HL-60 (cell line): ENCODE data around the gene PCGF6.

Experiments
- DNase-seq, 2 experiments: peaks; one replicate each; pipeline ENCODE4 v3.0.0-alpha.2; 2010 to 2020; ENCODE audit warnings: low read depth in 1 of 2, low spot score in 1 of 2
- H3K27ac ChIP-seq: fragments of 250-450 bp; sonication (Bioruptor Pico); replicated peaks from 2 replicates; pipeline ENCODE4 v1.5.1; 2020; ENCODE audit warnings: mild to moderate bottlenecking, moderate library complexity
- H3K27me3 ChIP-seq: fragments of 250-450 bp; sonication (Bioruptor Pico); 2 replicates; pipeline ENCODE4 v1.5.1; 2021; ENCODE audit warnings: mild to moderate bottlenecking, moderate library complexity; ENCODE audit not compliant: insufficient read depth, poor library complexity, severe bottlenecking
- H3K4me3 ChIP-seq: replicated peaks from 2 replicates; pipeline ENCODE4 v1.5.1; 2011; ENCODE audit warnings: mild to moderate bottlenecking, control low read depth, low read length; ENCODE audit not compliant: insufficient read depth
- GABPA ChIP-seq: IDR thresholded peaks from 2 replicates; pipeline ENCODE4 v1.6.1; 2012; ENCODE audit warnings: low read depth
- POLR2AphosphoS5 ChIP-seq: IDR thresholded peaks from 2 replicates; pipeline ENCODE4 v1.6.1; 2012; ENCODE audit warnings: low read depth
- SPI1 ChIP-seq: IDR thresholded peaks from 2 replicates; pipeline ENCODE4 v1.6.1; 2012; ENCODE audit warnings: low read depth, mild to moderate bottlenecking, borderline replicate concordance
- TF ChIP-seq, protein P1 (sequence below): IDR thresholded peaks from one replicate; pipeline ENCODE4 v1.5.1; 2011; ENCODE audit warnings: low read length, control low read depth, inconsistent platforms; ENCODE audit not compliant: insufficient read depth
- TF ChIP-seq, protein P2 (sequence below): IDR thresholded peaks from 2 replicates; pipeline ENCODE4 v1.6.1; 2012; ENCODE audit warnings: low read depth; ENCODE audit not compliant: insufficient replicate concordance

Gene PCGF6

GRCh38 chr10:103310197-103310596 lies 40.7 kb downstream of the PCGF6 start:
- DNase-seq: no peak

GRCh38 chr10:103307594-103307993 lies 43.3 kb downstream of the PCGF6 start:
- TF ChIP-seq, protein P1, sequence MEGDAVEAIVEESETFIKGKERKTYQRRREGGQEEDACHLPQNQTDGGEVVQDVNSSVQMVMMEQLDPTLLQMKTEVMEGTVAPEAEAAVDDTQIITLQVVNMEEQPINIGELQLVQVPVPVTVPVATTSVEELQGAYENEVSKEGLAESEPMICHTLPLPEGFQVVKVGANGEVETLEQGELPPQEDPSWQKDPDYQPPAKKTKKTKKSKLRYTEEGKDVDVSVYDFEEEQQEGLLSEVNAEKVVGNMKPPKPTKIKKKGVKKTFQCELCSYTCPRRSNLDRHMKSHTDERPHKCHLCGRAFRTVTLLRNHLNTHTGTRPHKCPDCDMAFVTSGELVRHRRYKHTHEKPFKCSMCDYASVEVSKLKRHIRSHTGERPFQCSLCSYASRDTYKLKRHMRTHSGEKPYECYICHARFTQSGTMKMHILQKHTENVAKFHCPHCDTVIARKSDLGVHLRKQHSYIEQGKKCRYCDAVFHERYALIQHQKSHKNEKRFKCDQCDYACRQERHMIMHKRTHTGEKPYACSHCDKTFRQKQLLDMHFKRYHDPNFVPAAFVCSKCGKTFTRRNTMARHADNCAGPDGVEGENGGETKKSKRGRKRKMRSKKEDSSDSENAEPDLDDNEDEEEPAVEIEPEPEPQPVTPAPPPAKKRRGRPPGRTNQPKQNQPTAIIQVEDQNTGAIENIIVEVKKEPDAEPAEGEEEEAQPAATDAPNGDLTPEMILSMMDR: no peak
- TF ChIP-seq GABPA (no peak), SPI1 (no peak), POLR2AphosphoS5 (no peak)
- TF ChIP-seq, protein P2, sequence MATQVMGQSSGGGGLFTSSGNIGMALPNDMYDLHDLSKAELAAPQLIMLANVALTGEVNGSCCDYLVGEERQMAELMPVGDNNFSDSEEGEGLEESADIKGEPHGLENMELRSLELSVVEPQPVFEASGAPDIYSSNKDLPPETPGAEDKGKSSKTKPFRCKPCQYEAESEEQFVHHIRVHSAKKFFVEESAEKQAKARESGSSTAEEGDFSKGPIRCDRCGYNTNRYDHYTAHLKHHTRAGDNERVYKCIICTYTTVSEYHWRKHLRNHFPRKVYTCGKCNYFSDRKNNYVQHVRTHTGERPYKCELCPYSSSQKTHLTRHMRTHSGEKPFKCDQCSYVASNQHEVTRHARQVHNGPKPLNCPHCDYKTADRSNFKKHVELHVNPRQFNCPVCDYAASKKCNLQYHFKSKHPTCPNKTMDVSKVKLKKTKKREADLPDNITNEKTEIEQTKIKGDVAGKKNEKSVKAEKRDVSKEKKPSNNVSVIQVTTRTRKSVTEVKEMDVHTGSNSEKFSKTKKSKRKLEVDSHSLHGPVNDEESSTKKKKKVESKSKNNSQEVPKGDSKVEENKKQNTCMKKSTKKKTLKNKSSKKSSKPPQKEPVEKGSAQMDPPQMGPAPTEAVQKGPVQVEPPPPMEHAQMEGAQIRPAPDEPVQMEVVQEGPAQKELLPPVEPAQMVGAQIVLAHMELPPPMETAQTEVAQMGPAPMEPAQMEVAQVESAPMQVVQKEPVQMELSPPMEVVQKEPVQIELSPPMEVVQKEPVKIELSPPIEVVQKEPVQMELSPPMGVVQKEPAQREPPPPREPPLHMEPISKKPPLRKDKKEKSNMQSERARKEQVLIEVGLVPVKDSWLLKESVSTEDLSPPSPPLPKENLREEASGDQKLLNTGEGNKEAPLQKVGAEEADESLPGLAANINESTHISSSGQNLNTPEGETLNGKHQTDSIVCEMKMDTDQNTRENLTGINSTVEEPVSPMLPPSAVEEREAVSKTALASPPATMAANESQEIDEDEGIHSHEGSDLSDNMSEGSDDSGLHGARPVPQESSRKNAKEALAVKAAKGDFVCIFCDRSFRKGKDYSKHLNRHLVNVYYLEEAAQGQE: no peak
- no peak overlapping the region for H3K27ac ChIP-seq
- H3K27me3 ChIP-seq: no peaks in the 10 kb centered on the region
- DNase-seq: no peak
- H3K4me3 ChIP-seq: no peak overlapping the region

More at GRCh38 chr10:103310197-103310596, 40.7 kb downstream of the PCGF6 start:
- Histone ChIP-seq H3K4me3 (no peak overlapping the region), H3K27ac (no peak overlapping the region), H3K27me3 (no peaks in the 10 kb centered on the region)
- TF ChIP-seq, protein P1: no peak
- TF ChIP-seq SPI1 (no peak), POLR2AphosphoS5 (no peak), GABPA (no peak)
- TF ChIP-seq, protein P2: no peak

- H3K27me3 ChIP-seq: peaks cover 3% of the 10 kb centered on the region
- H3K4me3 ChIP-seq: no peak overlapping the region
- no peak for TF ChIP-seq GABPA
- TF ChIP-seq, protein P1: no peak
- no peak for TF ChIP-seq SPI1
- TF ChIP-seq, protein P2: no peak
- no peak for DNase-seq
- H3K27ac ChIP-seq: no peak overlapping the region
Measured at GRCh38 chr10:103295374-103296015, 55.4 kb downstream of the PCGF6 start.
